HL-60/S4 treated with phorbol 12-myristate 13-acetate at 8.2 ng/mL for 4 days and 3 days (cell line): ENCODE measurements around the gene KLHL24.
"Not testable (repeated sequence)": the region's sequence is repeated elsewhere in the genome, so short reads cannot be mapped to it uniquely, and the experiment has no call there.

ENCODE experiments used
- in situ Hi-C: fragments of 300-500 bp; cut with MboI; formaldehyde crosslinking; loops from 2 replicates; pipeline ENCODE4 v1.15.0; 2022; ENCODE audit warnings: low sequenced_read_pairs

The KLHL24 gene

DNA sequence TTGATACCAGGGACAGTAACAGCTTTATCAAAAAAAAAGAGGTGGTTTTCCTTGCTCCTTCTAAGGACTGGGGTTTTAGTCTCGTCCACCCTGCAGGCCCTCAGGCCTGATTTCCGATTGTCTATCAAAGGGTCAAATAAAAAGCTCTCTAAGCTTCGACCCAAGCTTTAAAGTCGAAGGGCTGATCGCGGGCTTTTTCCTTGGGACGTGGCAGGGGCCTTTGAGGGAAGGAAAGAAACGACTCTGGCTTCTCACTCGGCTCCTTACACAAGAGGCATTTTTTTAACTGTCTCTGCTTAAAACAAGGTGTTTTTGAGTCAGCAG is 354 bp upstream of the KLHL24 start:
- in situ Hi-C loops = no loop called here

- in situ Hi-C loops = no loop called here
Measured at GRCh38 chr3:183636221-183637105, 1.0 kb downstream of the KLHL24 start.

DNA sequence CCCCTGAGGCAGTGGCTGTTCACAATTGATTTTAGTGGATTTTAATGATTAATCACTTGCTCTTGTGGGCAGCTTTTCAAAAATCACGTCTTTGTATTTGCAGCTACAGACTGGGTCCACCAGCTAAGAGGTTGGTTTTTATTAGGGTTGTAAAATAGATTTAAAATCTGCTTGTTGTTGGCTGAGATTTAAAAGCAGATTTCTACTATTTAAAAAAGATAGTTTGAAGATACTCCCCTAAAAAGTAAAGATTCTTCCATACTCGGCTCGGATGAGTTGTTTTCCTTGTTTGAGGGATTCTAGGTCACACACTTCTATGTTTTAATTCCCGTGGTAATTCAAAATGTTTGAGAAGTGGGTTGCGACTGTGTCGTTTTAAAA is 1.7 kb downstream of the KLHL24 start:
- in situ Hi-C loops = no loop called here

DNA sequence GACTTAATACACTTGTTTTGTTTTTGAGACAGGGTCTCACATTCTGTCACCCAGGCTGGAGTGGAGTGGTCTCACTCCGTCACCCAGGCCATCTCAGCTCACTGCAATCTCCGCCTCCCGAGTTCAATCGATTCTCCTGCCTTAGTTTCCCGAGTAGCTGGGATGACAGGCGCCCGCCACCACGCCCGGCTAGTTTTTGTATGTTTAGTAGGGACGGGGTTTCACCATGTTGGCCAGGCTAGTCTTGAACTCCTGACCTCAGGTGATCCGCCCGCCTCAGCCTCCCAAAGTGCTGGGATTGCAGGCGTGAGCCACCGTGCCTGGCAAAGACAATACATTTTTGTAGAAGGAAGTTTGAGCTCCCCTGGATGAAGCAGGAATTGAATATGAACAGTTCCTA is 2.2 kb downstream of the KLHL24 start:
- in situ Hi-C loops = not testable (repeated sequence)

DNA sequence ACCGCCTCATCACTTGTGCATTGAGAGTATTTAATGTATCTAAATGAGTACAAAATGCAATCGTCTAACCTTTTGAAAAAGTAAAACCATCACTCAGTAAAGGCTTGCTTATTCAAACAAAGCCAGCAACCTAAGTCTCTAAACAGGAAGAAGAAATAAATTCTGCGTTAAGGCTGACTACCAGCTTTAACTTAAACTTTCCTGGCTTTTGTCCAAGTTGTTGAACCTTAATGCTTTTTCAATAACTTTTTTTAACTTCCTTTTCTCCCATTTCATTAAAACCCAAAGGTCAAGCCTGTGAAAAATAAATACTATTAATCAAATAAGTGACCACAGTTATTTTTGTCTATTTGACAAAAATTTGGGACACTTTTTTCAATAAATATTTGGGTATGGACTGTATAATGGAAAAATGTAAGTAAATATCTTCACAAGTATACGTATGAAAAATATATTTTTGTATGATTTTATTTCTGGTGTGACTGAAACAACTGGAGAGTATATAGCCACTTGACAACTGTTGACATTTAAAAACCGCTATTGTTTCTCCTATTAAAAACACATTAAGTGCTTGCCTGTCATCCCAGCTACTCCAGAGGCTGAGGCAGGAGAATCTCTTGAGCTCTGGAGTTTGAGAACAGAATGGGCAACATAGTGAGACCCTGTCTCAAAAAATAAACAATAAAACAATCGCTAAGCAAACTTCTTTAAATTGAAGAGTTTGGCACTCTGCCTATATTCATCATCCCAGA is 2.9 kb downstream of the KLHL24 start:
- in situ Hi-C loops = no loop called here

GRCh38 chr3:183640635-183641034 is 5.2 kb downstream of the KLHL24 start:
- in situ Hi-C loops = not testable (repeated sequence)

DNA sequence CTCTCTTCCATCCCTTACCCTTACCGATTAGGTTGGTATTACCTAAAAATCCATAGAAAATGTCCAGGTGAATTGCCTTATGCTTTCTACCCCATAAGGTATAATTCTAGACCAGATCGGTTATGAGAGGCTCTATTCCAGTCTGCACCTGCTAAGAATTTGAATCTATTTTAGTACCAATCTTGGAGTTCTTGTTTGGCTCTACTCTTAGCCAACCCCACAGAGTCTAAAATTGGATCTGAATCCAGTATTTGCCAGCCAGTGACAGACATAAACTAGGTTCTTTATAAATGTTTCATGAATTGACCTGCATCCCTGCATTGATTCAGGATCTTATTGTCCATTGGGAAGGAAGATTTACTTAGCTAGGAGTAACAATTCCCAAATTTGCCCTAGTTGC is 6.5 kb downstream of the KLHL24 start:
- in situ Hi-C loops = no loop called here

GRCh38 chr3:183644244-183644643 is 8.8 kb downstream of the KLHL24 start:
- in situ Hi-C loops = no loop called here

GRCh38 chr3:183645254-183645653 is 9.8 kb downstream of the KLHL24 start:
- in situ Hi-C loops = no loop called here

DNA sequence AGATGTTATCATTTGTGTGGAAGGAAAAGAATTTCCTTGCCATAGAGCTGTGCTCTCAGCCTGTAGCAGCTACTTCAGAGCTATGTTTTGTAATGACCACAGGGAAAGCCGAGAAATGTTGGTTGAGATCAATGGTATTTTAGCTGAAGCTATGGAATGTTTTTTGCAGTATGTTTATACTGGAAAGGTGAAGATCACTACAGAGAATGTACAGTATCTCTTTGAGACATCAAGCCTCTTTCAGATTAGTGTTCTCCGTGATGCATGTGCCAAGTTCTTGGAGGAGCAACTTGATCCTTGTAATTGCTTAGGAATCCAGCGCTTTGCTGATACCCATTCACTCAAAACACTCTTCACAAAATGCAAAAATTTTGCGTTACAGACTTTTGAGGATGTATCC is 15.1 kb downstream of the KLHL24 start:
- in situ Hi-C loops = no loop called here

- in situ Hi-C loops = no loop called here
Measured at GRCh38 chr3:183653209-183654064, 18.0 kb downstream of the KLHL24 start.

DNA sequence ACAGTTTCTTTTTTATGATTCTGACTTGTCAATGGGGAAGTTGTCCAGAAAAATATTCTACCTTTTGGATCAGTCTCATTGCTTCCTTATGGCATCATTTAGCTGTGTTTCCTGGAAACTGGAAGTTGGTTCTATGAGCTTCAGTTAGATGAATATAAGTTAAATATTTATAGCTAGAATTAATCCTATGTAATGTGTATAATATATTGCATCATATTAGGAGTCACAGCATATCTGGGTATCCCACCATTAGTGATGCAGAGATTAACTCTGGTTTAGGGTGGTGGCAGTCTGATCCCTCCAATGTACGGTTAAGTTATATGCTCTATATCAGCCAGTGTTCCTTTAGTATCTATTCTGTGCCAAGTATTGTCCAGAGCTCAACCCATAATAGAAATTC is 19.3 kb downstream of the KLHL24 start:
- in situ Hi-C loops = no loop called here

DNA sequence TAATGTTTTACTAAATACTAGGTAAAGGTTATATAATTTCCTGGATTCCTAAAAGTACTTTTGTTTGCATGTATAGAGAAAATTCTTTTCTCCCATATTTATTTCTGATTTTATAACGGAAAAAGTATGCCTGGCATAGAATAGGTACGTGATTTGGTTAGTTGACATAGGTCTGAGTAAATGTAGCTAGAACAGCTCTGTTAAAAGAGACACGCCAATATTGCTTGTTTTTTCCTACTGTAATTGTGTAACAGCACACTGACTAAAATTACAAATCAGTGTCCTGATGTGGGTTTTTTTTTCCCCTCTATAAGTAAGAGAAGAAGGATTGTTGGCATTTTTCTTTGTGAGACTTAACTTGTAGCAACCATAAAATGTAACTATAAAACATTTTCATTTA is 26.7 kb downstream of the KLHL24 start:
- in situ Hi-C loops = no loop called here

- in situ Hi-C loops = no loop called here
Measured at GRCh38 chr3:183664913-183665381, 29.5 kb downstream of the KLHL24 start.

DNA sequence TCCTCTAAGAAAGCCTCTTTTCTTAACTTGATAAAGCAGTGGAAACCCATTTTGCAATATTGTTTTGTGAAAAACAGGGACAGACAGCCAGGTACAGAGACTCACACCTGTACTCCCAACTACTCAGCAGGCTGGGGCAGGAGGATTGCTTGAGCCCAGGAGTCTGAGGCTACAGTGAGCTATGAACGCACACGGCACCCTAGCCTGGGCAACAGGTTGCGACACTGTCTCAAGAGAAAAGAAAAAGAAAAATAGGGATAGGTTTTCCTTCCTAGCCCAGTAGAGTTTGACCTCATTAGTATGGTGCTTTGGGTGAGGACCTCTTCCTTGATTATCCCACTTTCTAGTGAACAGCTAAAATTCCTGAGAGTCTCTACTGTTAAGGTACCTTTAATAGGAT is 44.6 kb downstream of the KLHL24 start:
- in situ Hi-C loops = no loop called here

GRCh38 chr3:183687705-183688104 is 52.3 kb downstream of the KLHL24 start:
- in situ Hi-C loops = no loop called here

- in situ Hi-C loops = no loop called here
Measured at GRCh38 chr3:183688874-183689273, 53.5 kb downstream of the KLHL24 start.

GRCh38 chr3:183689621-183690020 is 54.2 kb downstream of the KLHL24 start:
- in situ Hi-C loops = not testable (repeated sequence)

GRCh38 chr3:183690402-183690995 is 55.1 kb downstream of the KLHL24 start:
- in situ Hi-C loops = no loop called here

DNA sequence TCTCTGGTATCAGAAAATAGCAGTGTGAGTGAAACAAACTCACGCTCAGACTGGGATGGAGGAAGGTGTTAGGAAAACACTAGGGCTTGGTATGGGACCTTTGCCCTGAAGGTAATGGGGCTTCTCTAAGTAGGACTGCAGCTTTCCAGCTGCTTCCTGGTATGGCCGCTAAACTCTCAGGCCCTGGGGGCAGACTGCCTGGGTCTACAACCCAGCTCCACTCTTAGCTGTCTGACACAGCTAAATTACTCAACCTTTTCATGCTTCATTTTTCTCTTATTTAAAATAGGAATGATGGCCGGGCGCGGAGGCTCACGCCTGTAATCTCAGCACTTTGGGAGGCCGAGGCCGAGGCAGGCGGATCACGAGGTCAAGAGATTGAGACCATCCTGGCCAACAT is 57.0 kb downstream of the KLHL24 start:
- in situ Hi-C loops = no loop called here
